Activated naive CD8-positive, alpha-beta T cell treated with anti-CD3 and anti-CD28 coated beads, Interleukin-2, amount 10 ng/mL, durations not matched to agents 7 days and 5 days (primary cell): ENCODE results near the gene SLIT3. TPM values are rescaled to one million over a fixed set of nuclear protein-coding genes. Genes with fewer than 3 reads are reported as not detected.

Experiments
- ATAC-seq: fragments of 150-1000 bp; cut with Tn5 transposase; one replicate; pipeline ENCODE4 v1.10.0; 2021; ENCODE audit warnings: low read depth, moderate library complexity
- POLR2A ChIA-PET: fragments of 350-600 bp; sonication (Branson Sonifier 250); formaldehyde crosslinking; loops from one replicate; lab custom pipeline; 2021; ENCODE audit warnings: antibody characterized with exemption; lab: Charles Lee
- DNase-seq: peaks from one replicate; pipeline ENCODE4 v3.0.0; 2021
- H3K27ac Mint-ChIP-seq: one replicate; pipeline ENCODE4 v1.8.0; 2022; ENCODE audit warnings: mild to moderate bottlenecking, mixed read lengths
- H3K27me3 Mint-ChIP-seq: one replicate; pipeline ENCODE4 v1.8.0; 2022; ENCODE audit warnings: mild to moderate bottlenecking, moderate library complexity, mixed read lengths
- H3K36me3 Mint-ChIP-seq: one replicate; pipeline ENCODE4 v1.8.0; 2021; ENCODE audit warnings: mild to moderate bottlenecking, mixed read lengths
- H3K4me1 Mint-ChIP-seq: one replicate; pipeline ENCODE4 v1.8.0; 2021; ENCODE audit warnings: mixed read lengths
- H3K4me3 Mint-ChIP-seq: one replicate; pipeline ENCODE4 v1.8.0; 2022; ENCODE audit warnings: mild to moderate bottlenecking, moderate library complexity, mixed read lengths
- H3K9me3 Mint-ChIP-seq: one replicate; pipeline ENCODE4 v1.8.0; 2021; ENCODE audit warnings: mixed read lengths
- total RNA-seq, 2 experiments: library from RNA; stranded (reverse); gene quantifications; one replicate each; pipeline ENCODE4 v1.2.3, GENCODE V29; 2021

The SLIT3 gene
- total RNA-seq, 2 experiments from 2014 or later = not detected

DNA sequence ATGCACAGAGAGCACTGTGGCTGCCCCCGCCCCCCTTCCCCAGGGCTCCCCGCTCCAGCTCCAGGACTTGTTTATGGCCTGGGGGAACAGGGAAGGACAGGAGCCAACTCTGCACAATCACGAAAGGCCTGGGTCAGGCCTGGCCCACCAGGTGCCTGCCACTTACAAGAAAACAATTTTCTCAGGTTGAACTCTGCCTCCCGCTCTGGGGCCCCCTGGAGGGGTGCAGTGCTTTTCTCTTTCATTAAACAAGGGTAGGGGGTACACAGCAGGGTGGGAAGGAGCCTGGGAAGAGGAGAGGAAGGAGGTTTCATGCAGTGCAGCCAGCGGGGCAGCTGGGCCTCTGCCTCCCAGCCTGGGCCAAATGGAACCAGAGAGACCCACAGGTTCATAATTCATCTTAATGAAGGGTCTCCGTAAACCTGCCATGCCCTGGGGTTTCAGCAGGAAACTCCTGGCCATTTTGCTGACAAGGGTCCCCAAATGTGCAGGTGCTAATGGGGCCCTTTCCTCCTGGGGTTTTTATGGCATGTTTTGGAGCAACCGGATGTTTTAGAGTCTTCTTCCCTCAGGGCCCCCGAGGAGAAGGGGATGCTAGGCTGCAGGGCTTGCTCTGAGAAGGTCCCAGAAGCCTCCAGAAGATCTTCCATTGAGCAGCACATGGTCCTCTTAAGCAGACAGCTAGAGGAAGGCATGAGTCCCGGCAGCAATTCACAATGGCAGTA lies 219.8 kb downstream of the SLIT3 start:
- no peak overlapping the region for H3K27ac Mint-ChIP-seq
- H3K4me3 Mint-ChIP-seq = no peak overlapping the region
- H3K27me3 Mint-ChIP-seq = no peaks in the 10 kb centered on the region
- ATAC-seq = no peak
- POLR2A ChIA-PET = no interaction called here
- DNase-seq = no peak
- H3K36me3 Mint-ChIP-seq = no peaks in the 10 kb centered on the region
- no peaks in the 10 kb centered on the region for H3K4me1 Mint-ChIP-seq
- H3K9me3 Mint-ChIP-seq = no peaks in the 10 kb centered on the region

GRCh38 chr5:169080448-169080911 lies 220.5 kb downstream of the SLIT3 start:
- DNase-seq (no peak), ATAC-seq (no peak)
- POLR2A ChIA-PET = no interaction called here
- Mint-ChIP-seq H3K36me3 (no peaks in the 10 kb centered on the region), H3K4me1 (no peaks in the 10 kb centered on the region), H3K4me3 (no peak overlapping the region), H3K27me3 (no peaks in the 10 kb centered on the region), H3K9me3 (no peaks in the 10 kb centered on the region), H3K27ac (no peak overlapping the region)

DNA sequence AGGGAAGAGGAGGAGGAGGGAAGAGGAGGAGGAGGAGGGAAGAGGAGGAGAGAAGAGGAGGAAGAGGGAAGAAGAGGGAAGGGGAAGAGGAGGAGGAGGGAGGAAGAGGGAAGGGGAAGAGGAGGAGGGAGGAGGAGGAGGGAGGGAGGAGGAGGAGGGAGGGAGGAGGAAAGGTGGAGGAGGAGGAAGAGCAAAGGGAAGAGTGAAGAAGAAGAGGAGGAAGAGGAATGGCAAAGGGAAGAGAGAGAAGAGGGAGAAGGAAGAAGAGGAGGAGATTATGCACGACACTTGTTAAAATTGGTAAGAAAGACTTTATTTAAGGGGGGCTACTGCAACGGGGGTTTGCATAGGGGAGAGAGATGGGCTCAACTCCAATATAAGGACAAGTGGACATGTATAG lies 221.2 kb downstream of the SLIT3 start:
- Mint-ChIP-seq H3K4me1 (no peaks in the 10 kb centered on the region), H3K9me3 (no peaks in the 10 kb centered on the region), H3K4me3 (no peak overlapping the region), H3K27me3 (no peaks in the 10 kb centered on the region), H3K27ac (no peak overlapping the region), H3K36me3 (no peaks in the 10 kb centered on the region)
- ATAC-seq (no peak), DNase-seq (no peak)
- POLR2A ChIA-PET = no interaction called here

- H3K27me3 Mint-ChIP-seq = peaks cover 2% of the 10 kb centered on the region
- no peaks in the 10 kb centered on the region for H3K36me3 Mint-ChIP-seq
- no peak for ATAC-seq
- H3K4me3 Mint-ChIP-seq = no peak overlapping the region
- H3K4me1 Mint-ChIP-seq = no peaks in the 10 kb centered on the region
- POLR2A ChIA-PET = no interaction called here
- no peak overlapping the region for H3K27ac Mint-ChIP-seq
- no peaks in the 10 kb centered on the region for H3K9me3 Mint-ChIP-seq
- DNase-seq = no peak
Measured at GRCh38 chr5:169074839-169075238, 226.1 kb downstream of the SLIT3 start.

DNA sequence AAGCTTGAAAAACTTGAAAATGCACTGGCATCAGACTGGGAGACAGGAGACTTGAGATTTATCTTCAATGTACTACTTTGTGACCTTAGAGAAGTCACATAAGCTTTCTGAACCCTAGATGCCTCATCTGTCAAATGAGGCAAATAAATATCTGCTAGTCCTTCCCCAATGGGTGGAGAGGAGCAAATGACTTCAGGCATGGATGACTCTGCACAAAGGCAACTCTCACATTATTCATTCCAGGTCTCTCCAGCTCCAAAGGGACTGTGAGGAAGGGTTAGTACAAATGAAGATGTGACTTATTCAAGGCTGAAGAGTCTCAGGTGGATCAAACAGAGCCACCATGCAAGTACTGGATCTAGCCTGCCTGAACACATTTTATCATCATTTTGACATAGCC lies 228.7 kb downstream of the SLIT3 start:
- Mint-ChIP-seq H3K36me3 (no peaks in the 10 kb centered on the region), H3K4me3 (no peak overlapping the region), H3K27ac (no peak overlapping the region), H3K9me3 (no peaks in the 10 kb centered on the region), H3K27me3 (peaks cover 4% of the 10 kb centered on the region), H3K4me1 (no peaks in the 10 kb centered on the region)
- POLR2A ChIA-PET = no interaction called here
- ATAC-seq (no peak), DNase-seq (no peak)

DNA sequence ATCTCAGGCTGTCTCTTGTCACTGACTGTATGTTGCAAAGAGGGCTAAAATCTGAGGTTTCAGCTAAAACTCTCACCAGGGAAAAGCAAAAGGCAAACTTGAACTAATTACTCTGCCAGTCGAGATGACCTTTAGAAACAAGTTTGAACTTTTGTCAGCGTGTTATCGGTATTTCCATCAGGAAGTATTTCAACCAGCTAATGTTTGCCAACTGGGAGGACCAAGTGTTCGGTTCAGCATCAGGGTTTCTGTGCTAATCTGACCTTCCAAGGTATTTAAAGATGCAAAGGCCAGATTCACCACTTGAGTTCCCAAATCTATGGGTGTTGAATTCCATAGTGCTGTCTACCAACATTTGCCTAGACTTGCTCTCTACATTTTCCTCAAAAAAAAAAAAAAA lies 230.5 kb downstream of the SLIT3 start:
- Mint-ChIP-seq H3K9me3 (no peaks in the 10 kb centered on the region), H3K4me3 (no peak overlapping the region), H3K4me1 (no peaks in the 10 kb centered on the region), H3K27me3 (peaks cover 4% of the 10 kb centered on the region), H3K36me3 (no peaks in the 10 kb centered on the region), H3K27ac (no peak overlapping the region)
- POLR2A ChIA-PET = no interaction called here
- DNase-seq = no peak
- no peak for ATAC-seq

DNA sequence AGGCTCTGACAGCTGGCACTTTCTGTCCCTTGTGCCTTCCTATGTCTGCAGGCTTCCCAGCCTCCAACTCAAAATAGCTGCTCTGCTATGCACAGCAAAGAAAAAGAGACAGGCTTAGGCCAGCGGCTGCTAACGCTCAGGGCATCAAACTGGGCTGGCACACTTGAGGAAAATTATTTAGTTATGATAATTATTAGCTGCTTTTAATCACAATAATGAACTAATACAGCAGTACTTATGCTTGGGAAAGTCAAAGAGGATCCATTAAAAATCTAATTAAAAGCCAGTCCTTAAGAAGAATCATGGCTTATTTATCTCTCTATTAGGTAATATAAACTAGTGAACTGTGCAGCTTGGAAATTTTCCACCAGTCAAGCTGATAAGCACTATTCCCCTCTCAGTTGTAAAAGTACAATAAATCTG lies 233.2 kb downstream of the SLIT3 start:
- POLR2A ChIA-PET = no interaction called here
- H3K36me3 Mint-ChIP-seq = no peaks in the 10 kb centered on the region
- no peak overlapping the region for H3K27ac Mint-ChIP-seq
- H3K27me3 Mint-ChIP-seq = peaks cover 13% of the 10 kb centered on the region
- H3K9me3 Mint-ChIP-seq = no peaks in the 10 kb centered on the region
- ATAC-seq (no peak), DNase-seq (no peak)
- H3K4me3 Mint-ChIP-seq = no peak overlapping the region
- H3K4me1 Mint-ChIP-seq = no peaks in the 10 kb centered on the region

DNA sequence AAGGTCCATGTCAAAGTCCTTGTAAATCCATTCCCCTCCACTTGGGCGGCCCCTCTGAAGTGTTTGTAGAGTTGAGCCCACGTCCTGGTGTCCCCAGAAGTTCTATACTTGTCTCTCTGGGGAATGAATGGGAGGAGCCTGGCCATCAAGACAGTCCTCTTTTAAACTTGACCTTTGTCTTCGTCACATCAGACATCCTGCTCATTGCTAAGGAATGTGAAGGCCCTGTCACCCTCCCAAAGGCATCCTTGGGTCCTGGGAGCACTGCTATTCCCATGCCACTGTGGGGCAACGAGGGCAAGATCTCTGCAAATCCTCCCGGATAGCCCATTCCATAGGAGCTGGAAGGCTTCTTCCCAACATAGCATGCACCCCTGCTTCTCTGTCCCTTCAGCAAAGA lies 235.5 kb downstream of the SLIT3 start:
- POLR2A ChIA-PET = no interaction called here
- no peak for DNase-seq

DNA sequence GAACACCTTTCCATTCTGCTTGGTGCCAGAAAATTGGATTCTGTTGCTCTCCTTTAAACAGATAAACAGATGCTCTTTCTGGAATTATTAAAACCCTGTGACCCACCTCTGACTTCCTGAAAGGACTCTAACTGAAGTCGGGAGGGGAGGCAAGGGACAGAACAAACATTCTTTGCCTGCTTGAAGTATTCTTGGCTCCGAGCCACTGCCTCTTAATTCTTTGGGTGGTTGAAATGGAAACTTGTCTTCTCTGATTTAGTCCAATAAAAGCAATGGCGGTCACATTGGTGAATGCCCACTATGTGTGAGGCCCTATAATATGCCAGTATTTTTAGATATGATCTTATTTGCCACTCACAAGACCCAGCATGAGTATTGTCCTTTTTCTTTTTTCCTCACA lies 236.8 kb downstream of the SLIT3 start:
- peaks cover 9% of the 10 kb centered on the region for H3K27me3 Mint-ChIP-seq
- POLR2A ChIA-PET = no interaction called here
- no peak for ATAC-seq
- no peaks in the 10 kb centered on the region for H3K4me1 Mint-ChIP-seq
- H3K27ac Mint-ChIP-seq = no peak overlapping the region
- DNase-seq = no peak
- H3K9me3 Mint-ChIP-seq = no peaks in the 10 kb centered on the region
- no peak overlapping the region for H3K4me3 Mint-ChIP-seq
- no peaks in the 10 kb centered on the region for H3K36me3 Mint-ChIP-seq

More for the DNA sequence above, 235.5 kb downstream of the SLIT3 start:
- H3K27me3 Mint-ChIP-seq = peaks cover 13% of the 10 kb centered on the region
- no peaks in the 10 kb centered on the region for H3K4me1 Mint-ChIP-seq
- no peak for ATAC-seq
- H3K9me3 Mint-ChIP-seq = no peaks in the 10 kb centered on the region
- no peak overlapping the region for H3K4me3 Mint-ChIP-seq
- no peaks in the 10 kb centered on the region for H3K36me3 Mint-ChIP-seq
- no peak overlapping the region for H3K27ac Mint-ChIP-seq

DNA sequence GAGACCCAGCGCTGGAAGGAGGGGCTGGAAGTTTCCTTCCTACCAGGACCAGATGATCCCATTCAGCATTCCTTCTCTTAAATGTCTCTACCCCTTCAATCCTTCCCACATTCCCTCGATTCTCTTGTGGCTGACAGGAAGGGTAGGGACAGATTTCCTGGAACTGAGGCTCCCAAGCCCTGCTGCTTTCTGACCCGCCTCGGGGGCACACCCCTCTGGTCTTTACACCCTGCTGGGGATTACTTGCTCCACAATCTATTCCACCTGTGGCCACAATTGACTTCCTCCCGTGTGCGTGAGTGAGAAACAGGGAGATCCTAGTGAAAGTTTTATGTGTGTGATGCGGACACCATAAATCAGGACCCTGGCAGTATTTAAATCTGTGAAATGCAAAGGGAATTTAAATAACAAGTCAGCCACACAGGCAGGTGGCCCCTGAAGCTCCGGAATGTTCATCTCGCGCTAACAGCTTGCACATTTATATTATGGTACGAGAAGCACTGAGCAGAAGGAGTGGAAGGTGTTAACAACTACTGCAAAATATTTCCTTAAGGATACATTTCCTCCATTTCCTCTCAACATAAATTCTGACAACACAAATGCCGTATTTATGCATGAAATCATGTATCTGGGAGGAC lies 237.5 kb downstream of the SLIT3 start:
- ATAC-seq (no peak), DNase-seq (no peak)
- Mint-ChIP-seq H3K9me3 (no peaks in the 10 kb centered on the region), H3K4me3 (no peak overlapping the region), H3K27me3 (peaks cover 9% of the 10 kb centered on the region), H3K4me1 (no peaks in the 10 kb centered on the region), H3K36me3 (no peaks in the 10 kb centered on the region), H3K27ac (no peak overlapping the region)
- POLR2A ChIA-PET = no interaction called here

DNA sequence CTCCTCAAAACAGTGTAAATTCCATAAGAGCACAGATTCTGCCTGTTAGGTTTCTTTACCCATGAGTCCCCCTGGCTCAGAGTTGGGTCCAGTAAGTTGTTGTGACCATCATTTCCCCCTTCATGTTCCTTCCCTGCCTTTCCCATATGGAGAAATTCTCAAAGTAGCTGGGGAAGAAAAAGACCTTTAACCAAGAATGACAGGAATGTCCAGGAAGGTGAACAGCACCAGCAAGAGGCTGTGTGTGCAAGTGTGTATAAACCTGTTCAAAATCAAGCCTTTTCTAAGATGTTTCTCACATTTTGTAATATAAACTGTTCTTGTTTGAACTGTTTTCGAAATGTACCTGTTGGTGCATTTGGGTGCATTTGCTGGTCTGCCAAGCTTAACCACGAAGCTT lies 238.2 kb downstream of the SLIT3 start:
- Mint-ChIP-seq H3K4me3 (no peak overlapping the region), H3K9me3 (no peaks in the 10 kb centered on the region), H3K27ac (no peak overlapping the region), H3K36me3 (no peaks in the 10 kb centered on the region), H3K27me3 (peaks cover 9% of the 10 kb centered on the region), H3K4me1 (no peaks in the 10 kb centered on the region)
- no peak for ATAC-seq
- POLR2A ChIA-PET = no interaction called here
- no peak for DNase-seq

DNA sequence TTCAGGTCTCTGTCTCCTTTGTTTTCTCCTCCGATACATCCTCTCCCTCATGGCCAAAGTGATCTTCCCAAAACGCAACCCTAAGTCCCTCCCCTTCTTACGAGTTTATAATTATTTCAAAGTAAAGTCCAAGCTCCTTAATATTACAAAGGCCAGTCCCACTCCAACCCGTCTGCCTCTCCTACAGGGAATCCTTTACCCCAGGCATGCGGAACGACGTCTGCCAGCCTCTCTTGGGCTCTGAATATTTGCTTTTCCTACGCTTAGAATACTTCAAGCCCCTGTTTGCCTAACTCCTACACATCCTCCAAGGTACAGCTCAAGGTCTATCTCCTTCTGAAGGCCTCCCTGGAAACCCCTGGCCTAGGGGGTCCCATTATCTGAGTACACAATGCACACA lies 246.4 kb downstream of the SLIT3 start:
- Mint-ChIP-seq H3K4me1 (no peaks in the 10 kb centered on the region), H3K4me3 (no peak overlapping the region), H3K9me3 (no peaks in the 10 kb centered on the region), H3K27me3 (peaks cover 3% of the 10 kb centered on the region), H3K27ac (no peak overlapping the region), H3K36me3 (no peaks in the 10 kb centered on the region)
- no peak for DNase-seq
- POLR2A ChIA-PET = no interaction called here
- no peak for ATAC-seq

GRCh38 chr5:169052207-169052606 lies 248.7 kb downstream of the SLIT3 start:
- DNase-seq (no peak), ATAC-seq (no peak)
- Mint-ChIP-seq H3K27me3 (peaks cover 3% of the 10 kb centered on the region), H3K4me1 (no peaks in the 10 kb centered on the region), H3K27ac (no peak overlapping the region), H3K4me3 (no peak overlapping the region), H3K36me3 (no peaks in the 10 kb centered on the region), H3K9me3 (no peaks in the 10 kb centered on the region)
- POLR2A ChIA-PET = no interaction called here

- Mint-ChIP-seq H3K27ac (no peak overlapping the region), H3K9me3 (no peaks in the 10 kb centered on the region), H3K4me1 (no peaks in the 10 kb centered on the region), H3K4me3 (no peak overlapping the region), H3K27me3 (peaks cover 3% of the 10 kb centered on the region), H3K36me3 (no peaks in the 10 kb centered on the region)
- POLR2A ChIA-PET = no interaction called here
- DNase-seq = no peak
- no peak for ATAC-seq
Measured at GRCh38 chr5:169051351-169051750, 249.6 kb downstream of the SLIT3 start.
